Activated CD8-positive, alpha-beta memory T cell treated with anti-CD3 and anti-CD28 coated beads for 1 hour (primary cell): ENCODE data around the gene KIAA0040.
"Not testable (repeated sequence)": the region's sequence is repeated elsewhere in the genome, so short reads cannot be mapped to it uniquely, and the experiment has no call there.

Experiments
- DNase-seq, 2 donors: peaks; one replicate each; pipeline ENCODE4 v3.0.0-alpha.2; 2020; ENCODE audit warnings: low read depth in 1 of 2; ENCODE audit errors: extremely low read depth in 1 of 2

Gene KIAA0040

DNA sequence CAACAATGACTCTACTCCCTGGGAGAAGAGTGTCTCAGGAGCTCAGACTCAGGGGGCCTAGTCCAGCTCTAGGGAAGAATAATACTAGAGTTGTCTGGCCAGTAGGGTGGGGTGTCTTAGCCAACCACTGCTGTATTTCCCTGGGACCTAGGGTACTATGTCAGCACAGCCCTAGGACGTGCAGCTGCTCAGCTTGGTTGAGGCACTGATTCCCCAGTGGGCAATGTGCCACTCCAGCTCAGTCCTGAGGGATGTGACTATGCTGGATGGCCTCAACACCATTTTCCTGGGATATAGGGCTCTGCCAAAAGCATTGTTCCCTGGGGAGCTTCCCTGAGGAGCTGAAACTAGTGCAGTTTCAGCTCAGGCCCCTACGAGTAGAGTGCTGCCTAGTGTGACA, 77.6 kb downstream of the KIAA0040 start:
- DNase-seq: no peak

- DNase-seq: not testable (repeated sequence)
Observed at GRCh38 chr1:175108331-175108820, 84.2 kb downstream of the KIAA0040 start.
